NT2/D1 (cell line): ENCODE measurements around the gene PLA2G6.

Source experiments
- SUZ12 ChIP-seq: IDR thresholded peaks from 2 replicates; pipeline ENCODE4 v1.6.1; 2011; ENCODE audit not compliant: insufficient read length, insufficient read depth; ENCODE audit errors: extremely low read depth
- YY1 ChIP-seq: IDR thresholded peaks from 2 replicates; pipeline ENCODE4 v1.6.1; 2011; ENCODE audit not compliant: insufficient read length, insufficient read depth
- ZNF274 ChIP-seq: IDR thresholded peaks from 2 replicates; pipeline ENCODE4 v1.6.1; 2011; ENCODE audit warnings: mild to moderate bottlenecking, low read depth, low read length

DNA sequence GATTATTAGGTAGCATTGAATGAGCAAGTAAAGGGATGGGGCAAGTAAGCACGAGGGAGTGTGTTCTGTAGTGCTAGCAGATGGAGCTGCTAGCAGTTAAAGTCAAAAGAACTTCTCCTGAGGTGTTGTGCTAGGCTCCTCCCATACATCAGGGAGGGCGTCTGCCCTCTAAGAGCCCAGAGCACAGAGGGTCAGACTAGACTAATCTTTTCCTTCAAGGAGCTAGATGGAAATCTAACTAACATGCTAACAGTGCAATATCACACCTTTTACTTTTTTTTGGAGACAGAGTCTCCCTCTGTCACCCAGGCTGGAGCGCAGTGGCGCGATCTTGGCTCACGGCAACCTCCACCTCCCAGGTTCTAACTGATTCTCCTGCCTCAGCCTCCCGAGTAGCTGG lies 3.2 kb upstream of the PLA2G6 start:
- TF ChIP-seq SUZ12 = no peak
- TF ChIP-seq YY1 = no peak
- TF ChIP-seq ZNF274 = no peak
